GM21367 (cell line): ENCODE data around the gene RNF5.
"Not testable (repeated sequence)": the region's sequence is repeated elsewhere in the genome, so short reads cannot be mapped to it uniquely, and the experiment has no call there.

Experiments used
- ATAC-seq: cut with Tn5 transposase; IDR thresholded peaks from one replicate; pipeline ENCODE4 v1.9.1; 2021; ENCODE audit not compliant: unreplicated experiment

The RNF5 gene

DNA sequence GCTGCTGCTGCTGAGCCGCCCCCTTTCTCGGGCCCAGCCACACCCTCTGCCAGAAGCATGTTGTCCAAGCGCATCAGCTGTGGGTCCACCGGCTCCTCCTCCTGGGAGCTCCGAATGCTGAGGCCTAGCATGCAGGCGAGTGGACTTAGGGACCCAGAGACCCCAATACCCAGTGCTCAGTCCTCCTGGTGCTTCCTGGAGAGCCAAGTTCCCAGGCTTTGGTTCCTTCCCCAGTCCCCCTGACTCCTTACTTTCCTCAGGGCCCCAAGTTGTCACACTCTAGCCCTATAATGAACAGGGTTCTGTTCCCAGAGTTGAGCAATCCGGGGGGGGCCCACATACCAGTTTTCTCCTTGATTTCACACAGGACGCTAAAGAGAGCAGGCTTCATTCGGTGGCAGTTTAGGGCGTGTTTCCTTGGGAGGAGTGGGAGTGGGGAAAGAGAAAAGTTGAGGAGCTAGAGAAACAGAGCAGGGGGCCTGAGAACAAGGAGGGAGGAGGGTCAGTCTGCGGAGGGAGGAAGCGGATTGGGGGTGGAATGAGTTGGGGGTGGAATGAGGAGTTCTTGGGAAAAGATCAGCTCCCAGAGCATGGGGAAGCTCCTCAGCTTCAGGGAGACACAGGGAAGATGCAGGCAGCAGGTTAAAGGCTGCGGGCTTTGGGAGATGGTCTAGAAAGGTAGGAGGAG lies 10.3 kb downstream of the RNF5 start:
- no peak for ATAC-seq

DNA sequence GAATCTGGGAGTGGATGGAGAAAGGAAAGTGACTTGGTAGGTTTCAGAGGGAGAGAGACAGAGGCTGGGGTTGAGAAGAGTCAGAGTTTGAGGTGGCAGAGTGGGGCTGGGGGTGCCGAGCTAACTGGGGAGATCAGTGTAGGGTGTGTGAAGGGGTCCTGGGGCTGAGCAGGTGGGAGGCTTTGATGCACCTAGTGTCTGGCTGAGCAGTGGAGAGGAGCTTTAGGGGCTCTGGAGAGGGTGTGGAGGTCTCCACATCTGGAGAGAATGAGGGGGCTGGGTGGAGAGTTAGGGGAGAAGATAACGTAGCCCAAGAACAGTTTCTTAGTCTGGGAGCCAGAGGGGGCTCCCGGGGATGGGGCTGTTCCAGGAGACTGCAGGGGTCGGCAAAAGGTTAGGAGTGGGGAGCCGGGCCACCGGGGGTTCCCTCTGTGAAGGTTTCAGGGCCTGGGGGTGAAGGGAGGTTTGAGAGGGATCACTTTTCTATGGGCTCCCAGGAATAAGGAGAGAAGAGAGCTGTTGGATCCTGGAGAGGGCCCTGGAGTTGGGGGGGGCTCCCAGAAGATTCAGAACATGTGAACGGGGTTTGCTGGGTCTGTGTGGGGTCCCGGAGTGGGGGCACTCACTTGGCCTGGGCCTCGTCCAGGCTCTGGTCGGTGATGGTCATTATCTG lies 11.0 kb downstream of the RNF5 start:
- ATAC-seq = no peak

DNA sequence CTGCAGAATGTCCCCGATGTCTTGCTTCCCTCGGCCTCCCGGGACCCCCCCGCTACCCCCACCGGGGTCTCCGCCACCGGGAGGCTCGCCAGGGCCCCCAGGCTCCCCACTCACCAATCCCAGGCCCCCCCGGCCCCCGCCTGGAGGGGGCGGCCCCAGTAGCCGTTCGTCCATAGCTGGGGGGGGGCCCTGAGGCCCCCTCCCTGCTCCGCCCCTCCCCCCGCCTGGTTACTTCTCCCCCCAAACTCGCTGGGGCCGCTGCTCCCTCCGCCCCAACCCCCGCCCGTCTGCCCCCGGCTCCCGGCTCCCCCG lies 11.5 kb downstream of the RNF5 start:
- ATAC-seq = no peak

DNA sequence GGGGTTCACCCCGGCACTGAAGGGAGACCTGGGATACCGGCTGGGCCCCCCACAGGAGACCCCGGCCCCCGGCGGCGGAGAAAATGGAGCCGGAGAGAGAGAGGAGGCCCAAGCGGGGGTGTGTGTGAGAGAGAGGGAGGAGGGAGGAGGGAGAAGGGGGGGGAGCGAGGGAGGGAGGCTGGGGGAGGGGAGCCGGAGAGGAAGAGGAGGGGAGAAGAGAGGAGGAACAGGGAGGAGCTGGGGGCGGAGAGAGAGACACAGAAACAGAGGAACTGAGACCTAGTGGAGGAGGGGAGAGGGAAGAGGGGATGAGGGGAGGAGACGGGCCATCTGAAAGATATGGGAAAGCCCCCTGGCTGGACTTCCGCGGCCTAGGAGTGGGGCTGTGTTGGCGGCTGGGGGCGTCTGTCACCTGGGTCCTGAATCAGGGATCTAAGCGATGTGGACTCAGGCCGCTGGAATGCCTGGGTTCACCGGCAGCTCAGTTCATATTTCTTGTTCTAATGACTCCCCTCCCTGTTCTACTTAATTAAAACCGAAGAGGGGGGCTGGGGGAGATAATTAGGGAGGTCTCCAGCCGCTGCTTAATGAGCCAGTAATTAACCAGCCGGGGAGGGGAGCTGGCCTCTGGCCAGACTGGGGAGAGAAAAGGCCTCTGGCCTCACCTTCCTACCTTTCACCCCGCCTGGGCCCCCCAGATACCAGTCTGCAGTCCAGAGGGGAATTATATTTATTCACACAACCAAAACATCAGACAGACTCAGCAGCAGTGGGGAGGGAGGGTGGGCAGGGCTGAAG lies 12.0 kb downstream of the RNF5 start, which contains the start of gene PBX2:
PBX2 (minus strand) TSS at position 149 of the 798 bp plus-strand sequence. CDS start 287 bp downstream, outside the sequence.
- ATAC-seq = peak; percentile 40

DNA sequence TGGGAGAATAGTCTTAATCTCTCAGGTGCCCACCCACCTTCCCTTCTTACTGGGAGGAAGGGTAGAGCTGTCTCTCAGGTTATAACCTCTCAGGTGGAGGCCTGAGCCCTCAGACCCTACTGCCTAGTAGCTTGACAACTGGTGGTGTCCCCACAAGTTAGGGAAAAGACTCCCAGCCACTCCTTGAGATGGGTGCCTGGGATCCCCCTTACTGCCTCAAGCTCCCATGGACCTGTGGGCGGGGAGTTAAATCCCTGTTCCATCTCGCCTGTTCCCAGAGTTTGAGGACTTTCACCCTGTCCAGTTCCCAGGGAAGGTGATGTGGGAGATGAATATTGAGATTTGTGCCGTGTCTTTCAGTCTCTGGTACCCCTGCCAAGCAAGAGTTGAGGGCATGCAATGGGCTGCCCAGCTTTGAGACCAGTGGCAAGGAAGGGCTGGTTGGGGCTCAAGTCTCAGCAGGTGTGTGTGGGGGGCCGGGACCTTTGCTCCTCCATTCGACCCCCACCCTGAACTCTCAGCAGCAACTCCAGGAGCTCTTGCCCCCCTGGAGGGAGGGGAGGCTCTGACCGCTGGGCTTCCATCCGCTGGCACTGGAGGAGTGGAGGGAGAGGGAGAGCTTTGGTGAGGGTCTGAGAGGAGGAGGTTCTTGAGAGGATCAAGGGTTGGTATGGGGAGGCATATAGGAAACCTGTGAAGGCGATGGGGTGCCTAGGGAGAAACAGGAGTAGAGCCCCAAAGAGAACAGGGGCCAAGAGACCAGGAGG lies 12.9 kb downstream of the RNF5 start:
- ATAC-seq = no peak

DNA sequence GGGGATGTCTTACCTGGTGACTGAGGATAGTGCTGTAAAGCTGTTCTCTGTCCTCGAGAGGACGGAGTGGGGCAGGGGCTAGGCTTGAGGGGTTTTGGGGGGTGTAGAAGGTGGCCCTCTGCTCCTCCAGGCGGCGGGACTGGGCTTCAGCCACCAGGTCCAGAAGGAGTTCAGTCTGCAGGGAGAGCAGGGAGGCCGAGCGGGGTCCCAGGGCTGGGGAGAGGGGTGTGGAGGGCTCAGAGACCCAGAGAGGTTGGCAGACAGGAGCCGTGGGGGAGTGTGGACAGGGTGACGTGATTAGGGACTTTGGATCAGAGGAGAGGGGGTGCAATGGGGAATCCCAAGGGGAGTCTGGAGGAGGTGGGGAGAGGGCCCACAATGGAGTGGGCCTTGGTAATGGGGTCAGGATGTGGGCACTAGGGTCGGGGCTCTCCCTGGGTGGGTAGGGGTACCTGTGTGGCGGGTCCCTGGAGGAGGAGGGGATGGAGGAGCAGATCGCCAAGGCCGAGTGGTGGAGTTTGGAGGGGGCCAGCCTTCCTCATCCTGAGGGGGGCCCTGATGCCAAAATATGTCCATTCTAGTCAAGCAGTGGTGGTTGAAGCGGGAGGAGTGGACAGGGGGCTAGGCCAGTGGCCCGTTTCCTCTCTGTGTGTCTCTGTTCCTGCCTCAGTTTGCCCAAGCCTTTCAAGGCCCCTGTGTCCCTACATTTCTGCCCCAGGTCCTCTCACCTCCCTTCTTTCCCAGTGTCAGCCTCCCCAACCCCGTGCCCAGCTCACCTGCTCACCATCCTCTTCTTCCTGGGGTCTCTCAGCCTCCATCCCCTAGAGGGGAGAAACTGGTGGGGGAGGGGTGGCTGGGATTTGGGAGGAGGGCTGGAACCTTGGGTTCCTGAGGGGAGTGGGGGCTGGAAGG lies 13.7 kb downstream of the RNF5 start:
- ATAC-seq = no peak

DNA sequence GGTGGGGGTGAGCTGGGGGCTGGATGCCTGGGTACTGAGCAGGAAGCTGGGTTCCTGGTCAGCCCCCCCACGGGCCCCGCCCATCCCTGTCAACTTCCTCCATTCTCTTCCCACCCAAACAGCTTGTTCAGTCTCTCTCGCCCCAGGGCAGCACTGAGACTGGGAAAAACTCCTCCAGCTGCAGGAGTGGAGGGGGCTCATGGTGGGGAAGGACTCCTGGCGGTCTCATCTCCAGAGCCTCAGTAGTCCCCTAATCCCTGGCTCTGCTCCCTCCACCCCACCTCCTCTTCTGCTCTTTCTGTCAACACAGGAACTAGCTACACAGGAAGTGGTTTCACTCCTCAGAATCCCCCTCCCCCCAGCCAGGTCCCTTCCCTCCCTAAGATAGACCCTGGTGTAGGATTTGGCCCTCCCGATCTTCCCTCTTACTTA lies 14.4 kb downstream of the RNF5 start, which contains the start of gene GPSM3:
GPSM3 (minus strand) TSS at position 36 of the 432 bp plus-strand sequence. CDS start 130 bp downstream, outside the sequence.
- no peak for ATAC-seq

DNA sequence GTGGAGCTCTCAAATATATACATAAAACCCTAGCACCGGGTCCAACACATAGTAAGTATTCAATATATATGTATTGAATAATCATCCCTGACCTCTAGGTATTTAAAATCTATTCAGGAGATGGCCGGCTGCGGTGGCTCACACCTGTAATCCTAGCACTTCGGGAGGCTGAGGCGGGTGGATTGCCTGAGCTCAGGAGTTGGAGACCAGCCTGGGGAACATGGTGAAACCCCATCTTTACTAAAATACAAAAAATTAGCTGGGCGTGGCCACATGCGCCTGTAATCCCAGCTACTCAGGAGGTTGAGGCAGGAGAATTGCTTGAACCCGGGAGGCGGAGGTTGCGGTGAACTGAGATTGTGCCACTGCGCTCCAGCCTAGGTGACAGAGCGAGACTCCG lies 14.9 kb downstream of the RNF5 start:
- ATAC-seq = not testable (repeated sequence)

DNA sequence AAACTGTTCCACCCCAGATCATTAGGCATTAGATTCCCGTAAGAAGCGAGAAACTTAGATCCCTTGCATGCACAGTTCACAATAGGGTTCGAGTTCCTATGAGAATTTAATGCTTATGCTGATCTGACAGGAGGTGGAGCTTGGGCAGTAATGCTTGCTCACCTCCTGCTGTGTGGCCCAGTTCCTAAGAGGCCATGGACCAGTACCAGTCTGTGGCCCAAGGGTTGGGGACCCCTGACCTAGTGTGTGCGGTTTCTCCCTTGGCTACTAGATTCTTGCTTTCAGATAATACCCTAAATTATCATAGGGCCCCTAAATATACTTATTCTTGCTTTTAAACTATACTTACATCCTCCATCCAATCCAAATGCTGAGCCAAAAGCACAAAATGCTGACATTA lies 16.2 kb downstream of the RNF5 start:
- ATAC-seq = no peak

DNA sequence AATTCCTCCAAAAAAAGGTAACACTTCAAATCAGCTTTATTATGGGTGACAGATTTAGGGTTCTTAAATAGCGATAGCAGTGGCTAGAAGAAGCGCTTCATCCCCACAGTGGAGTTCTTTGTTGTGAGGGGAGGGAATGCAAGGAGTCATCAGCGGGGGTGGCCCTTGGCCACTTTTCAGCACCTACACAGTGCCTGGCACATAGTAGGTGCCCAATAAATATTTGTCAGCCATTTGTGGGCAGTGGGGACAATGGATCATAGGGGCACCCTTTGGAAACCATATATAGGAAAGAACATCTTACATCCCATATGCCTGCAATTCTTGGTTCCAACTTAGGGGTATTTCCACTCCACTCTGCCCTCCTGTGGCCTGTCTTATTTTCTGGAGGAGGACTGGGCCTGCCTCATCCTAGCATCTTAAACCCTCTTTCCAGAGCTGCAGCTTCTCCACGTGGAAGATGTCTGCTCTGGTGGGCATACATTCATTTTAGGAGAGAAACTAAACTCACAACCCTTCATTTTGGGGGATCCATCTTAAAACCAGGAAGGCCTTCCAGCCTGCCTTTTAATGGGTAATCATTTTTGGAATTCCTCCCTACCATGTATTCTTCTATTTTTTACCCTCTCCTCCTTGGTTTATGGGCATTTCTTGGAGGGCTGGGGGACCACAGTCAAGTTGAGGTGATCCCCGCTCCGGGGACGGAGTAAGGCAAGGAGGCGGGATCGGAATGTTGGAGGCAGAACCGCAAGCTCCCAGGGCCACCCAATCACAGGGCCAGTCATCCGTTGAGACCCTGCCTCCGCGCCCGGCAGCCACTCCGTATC lies 16.8 kb downstream of the RNF5 start:
- ATAC-seq = no peak

DNA sequence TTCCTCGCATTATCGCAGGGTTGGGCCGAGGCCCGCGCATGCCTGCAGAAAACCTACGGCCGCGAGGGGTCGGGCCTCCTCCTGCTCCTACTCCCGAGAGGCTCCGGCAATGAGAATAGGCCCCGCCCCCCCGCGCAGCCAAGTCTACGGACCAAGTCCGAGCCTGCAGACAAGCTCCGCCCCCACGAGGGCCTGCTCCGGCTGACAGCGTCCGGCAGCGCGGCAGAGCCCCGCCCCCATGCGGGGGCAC lies 17.4 kb downstream of the RNF5 start:
- peak; percentile 68 for ATAC-seq

DNA sequence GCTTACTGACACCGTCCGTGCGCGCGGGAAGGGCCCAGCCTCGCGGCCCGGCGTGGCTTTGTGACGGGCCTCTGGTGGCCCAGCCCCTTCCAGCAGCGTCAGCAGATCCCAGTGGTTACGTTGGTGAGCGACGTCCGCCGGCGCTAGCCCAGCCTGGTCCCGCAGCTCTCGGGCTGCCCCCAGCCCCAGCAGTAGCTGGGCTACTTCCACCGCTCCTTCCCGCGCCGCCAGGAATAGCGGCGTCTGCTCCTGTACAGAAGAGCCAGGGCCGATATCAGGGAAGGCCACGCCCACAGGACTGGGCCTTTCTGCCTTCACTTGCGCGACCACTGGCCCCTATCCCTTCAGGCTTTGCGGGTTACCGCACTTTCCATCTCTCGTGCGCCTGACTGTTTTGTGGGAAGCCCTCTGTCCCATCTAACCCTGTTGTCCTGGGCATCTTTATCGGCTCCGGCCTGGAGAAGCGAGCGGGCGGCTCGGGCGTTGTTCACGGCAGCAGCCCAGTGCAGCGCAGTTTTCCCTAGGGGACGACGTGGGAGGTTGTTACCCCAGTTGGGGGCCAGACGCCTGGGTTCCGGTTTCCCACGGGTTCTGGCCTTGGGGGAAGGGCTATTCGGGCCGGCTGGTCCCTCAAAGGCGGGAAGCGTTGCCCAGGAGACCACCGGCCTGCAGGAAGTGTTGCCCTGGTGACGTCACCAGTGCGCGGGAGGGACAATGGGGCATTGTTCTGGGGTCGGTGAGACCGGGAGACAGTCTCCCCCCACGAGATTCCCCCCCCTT lies 17.9 kb downstream of the RNF5 start:
- ATAC-seq = peak; percentile 72

DNA sequence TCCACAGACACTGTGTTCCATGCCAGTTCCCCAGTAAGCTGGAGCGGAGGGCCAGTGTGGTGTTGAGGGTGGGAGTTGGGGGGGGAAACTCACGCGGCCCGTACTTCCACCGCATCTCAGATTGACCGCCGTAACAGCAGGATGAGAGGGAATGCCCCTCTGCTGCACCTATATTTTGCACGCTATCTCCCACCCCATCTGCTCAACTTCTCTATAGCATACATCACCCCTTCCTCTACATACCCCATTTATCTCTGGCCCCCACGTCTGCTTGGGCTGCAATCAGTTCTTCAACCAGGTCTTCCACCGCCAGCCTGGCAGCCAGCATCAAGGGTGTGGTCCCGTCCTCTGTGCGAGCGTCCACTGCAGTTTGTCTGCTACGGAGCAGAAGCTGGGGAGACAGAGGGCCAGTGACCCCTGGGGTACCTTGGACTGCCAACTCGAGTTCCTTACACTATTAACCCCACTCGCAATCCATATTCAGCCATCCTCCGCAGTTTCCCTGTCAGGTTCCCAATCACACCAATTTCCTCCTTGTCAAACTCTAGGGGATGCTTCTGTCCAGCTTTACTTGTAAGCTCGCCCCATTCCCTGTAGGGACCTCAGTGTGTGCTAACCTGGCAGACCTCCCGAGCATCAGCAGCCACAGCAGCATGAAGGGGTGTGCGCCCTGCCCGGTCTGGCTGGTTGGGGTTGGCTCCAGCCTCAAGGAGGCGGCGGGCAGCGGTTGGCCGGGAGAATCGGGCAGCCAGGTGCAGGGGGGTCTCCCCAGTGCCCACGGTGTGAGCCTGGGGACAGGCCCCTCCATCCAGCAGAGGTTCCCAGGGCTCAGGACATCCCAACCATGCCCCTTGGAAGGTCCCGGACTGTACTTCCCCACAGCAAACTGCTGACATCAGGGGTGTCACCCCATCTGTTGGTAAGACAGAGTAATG lies 18.7 kb downstream of the RNF5 start:
- ATAC-seq = no peak

DNA sequence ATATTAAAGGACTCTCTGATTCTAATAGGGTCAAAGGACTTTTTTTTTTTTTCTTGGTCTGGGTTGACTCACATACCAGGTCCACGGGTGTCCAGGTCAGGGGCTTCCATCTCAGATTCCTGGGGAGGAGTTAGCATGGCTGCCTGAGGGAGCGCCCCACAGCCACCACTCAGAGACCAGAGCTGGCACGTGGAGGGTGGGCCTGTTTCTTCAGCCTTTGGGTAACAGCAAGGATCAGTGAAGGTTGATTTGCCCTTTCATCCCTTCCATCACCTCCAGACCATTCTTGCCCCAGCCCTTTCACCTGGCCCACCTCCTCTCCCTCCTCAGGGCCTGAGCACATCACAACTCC lies 20.1 kb downstream of the RNF5 start:
- no peak for ATAC-seq

DNA sequence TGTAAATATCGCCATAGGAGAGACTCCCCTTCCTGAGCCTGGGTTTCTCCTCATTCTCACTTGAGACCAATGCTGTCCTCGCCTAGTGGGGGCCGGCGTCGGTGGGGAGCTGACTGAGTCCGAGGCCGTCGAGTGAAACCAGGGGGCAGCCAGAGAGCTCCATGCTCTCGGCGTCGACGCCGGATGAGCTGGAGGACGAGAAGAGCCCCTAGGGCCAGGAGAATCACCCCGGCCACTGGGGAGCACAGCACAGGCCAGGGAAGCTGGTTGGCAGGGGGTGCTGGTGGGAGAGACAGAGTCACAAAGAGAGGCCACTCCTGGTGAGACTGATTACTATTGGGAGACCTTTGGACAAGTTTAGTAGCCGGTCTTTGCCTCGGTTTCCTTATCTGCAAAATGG lies 20.7 kb downstream of the RNF5 start:
- ATAC-seq = no peak

DNA sequence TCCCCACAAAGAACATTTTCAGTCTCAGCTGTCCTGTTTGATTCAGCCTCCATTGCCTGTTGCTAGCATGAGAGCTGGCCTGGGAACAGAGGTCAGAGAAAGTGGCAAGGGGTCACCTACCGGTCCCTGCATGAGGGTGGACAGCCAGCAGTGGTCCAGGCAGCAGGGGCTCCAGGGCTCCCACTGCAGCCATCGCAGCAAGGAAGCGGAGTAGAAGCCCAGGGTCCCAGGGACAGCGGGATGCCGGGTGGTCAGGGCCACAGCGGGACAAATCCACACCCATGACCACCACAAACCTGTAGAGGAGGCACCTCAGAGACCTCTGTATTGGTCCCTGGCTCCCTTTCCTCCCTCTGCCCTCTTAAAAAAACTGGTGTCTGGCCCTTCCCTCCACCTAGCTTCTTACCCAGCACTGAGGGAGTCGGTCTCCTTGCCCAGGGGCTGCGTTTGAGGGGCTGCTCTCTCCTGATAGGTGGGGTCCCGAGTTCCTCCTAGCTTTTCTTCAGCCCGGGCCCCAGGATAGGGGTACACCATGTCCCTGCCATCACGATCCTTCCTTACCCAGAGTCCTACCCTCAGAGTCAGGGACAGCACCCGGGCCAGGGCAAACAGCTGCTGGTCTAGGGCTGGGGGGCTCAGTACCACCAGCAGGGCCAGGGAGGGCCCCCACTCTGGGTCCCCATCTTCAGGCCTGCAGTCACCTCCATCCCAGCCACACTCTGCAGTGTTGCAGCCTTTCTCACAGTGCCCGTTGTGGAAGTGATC lies 22.7 kb downstream of the RNF5 start:
- ATAC-seq = no peak

DNA sequence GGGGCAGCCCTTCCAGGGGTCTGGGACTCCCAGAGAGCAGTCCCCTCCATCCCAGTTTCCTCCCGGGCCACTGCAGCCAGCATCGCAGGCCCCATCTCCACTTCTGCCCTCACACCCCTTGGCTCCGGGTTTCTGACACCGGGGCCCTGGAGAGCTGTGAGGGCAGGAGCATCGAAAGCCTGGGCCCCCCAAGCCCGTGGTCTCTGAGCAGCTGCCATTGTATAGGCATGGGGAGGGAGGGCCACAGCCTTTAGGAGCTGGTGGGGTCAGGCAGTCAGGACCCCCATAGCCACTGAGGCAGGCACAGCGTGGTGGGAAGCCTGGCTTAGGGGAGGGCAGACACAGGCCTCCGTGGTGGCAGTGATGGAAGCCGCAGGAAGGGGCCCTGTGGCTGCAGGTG lies 24.0 kb downstream of the RNF5 start:
- ATAC-seq = no peak
